CD14-positive monocyte (primary cell): ENCODE results near the gene LBX2. TPM values are rescaled to one million over a fixed set of nuclear protein-coding genes. Genes with fewer than 3 reads are reported as not detected.

ENCODE experiments used
- DNase-seq, 3 donors: peaks; one replicate each; pipeline ENCODE4 v3.0.0-alpha.2; 2011 to 2022
- H2AFZ ChIP-seq: 2 replicates; pipeline ENCODE4 v1.6.0; 2012; ENCODE audit warnings: mild to moderate bottlenecking, low read depth, low read length, inconsistent platforms; ENCODE audit not compliant: insufficient read depth, poor library complexity, severe bottlenecking
- H3K27ac ChIP-seq, 2 donors: 1 replicate in 1 of 2; 2 replicates in 1 of 2; pipeline ENCODE4 v1.5.1; 2012 to 2013; ENCODE audit warnings: low read length in 2 of 2, control low read depth in 1 of 2, inconsistent platforms in 1 of 2, low read depth in 1 of 2, mild to moderate bottlenecking in 1 of 2
- H3K27me3 ChIP-seq, 2 donors: one replicate each; pipeline versions ENCODE4 v1.6.0 to v1.6.1; 2011 to 2013; ENCODE audit warnings: low read length in 2 of 2; ENCODE audit not compliant: control insufficient read depth in 2 of 2, insufficient read depth in 2 of 2
- H3K36me3 ChIP-seq, 2 donors: replicated peaks in 1 of 2; 1 replicate in 1 of 2; 2 replicates in 1 of 2; pipeline versions ENCODE4 v1.5.1 to v1.6.1; 2012 to 2013; ENCODE audit warnings: low read length in 2 of 2, control low read depth in 1 of 2, inconsistent platforms in 1 of 2, mild to moderate bottlenecking in 1 of 2; ENCODE audit not compliant: insufficient read depth in 2 of 2, control insufficient read depth in 1 of 2
- H3K4me1 ChIP-seq, 2 donors: 1 replicate in 1 of 2; 2 replicates in 1 of 2; pipeline versions ENCODE4 v1.5.1 to v1.6.1; 2012 to 2013; ENCODE audit warnings: low read length in 2 of 2, control low read depth in 1 of 2, inconsistent platforms in 1 of 2, mild to moderate bottlenecking in 1 of 2, moderate library complexity in 1 of 2; ENCODE audit not compliant: insufficient read depth in 2 of 2, control insufficient read depth in 1 of 2
- H3K4me2 ChIP-seq: replicated peaks from 2 replicates; pipeline ENCODE3; 2012; ENCODE audit warnings: low read length, moderate library complexity, mild to moderate bottlenecking; ENCODE audit not compliant: poor library complexity, severe bottlenecking; ENCODE audit errors: extremely low read depth
- H3K4me3 ChIP-seq, 3 experiments: fragments of 200-600 bp in 1 of 3; sonication (generic) in 1 of 3; replicated peaks in 1 of 3; 1 replicate in 2 of 3; 2 replicates in 1 of 3; pipeline ENCODE4 v1.5.1; 2011 to 2013; ENCODE audit warnings: low read length in 3 of 3, mild to moderate bottlenecking in 3 of 3, control low read depth in 2 of 3, low read depth in 2 of 3, inconsistent platforms in 1 of 3, moderate library complexity in 1 of 3
- H3K79me2 ChIP-seq: 2 replicates; pipeline ENCODE4 v1.6.0; 2012; ENCODE audit warnings: mild to moderate bottlenecking, control low read depth, inconsistent platforms, low read length, moderate library complexity; ENCODE audit not compliant: insufficient read depth
- H3K9ac ChIP-seq: 2 replicates; pipeline ENCODE4 v1.6.0; 2017; ENCODE audit warnings: low read length, mild to moderate bottlenecking; ENCODE audit not compliant: insufficient read depth, poor library complexity, severe bottlenecking
- H3K9me3 ChIP-seq, 2 donors: replicated peaks in 1 of 2; 1 replicate in 1 of 2; 2 replicates in 1 of 2; pipeline versions ENCODE4 v1.5.1 to v1.6.1; 2012 to 2013; ENCODE audit warnings: low read length in 2 of 2, control low read depth in 1 of 2; ENCODE audit not compliant: control insufficient read depth in 1 of 2, insufficient read depth in 1 of 2
- H4K20me1 ChIP-seq: 2 replicates; pipeline ENCODE4 v1.6.0; 2012; ENCODE audit warnings: mild to moderate bottlenecking, low read length, control low read depth, moderate library complexity; ENCODE audit not compliant: insufficient read depth
- H3K27ac Mint-ChIP-seq, 7 donors: one replicate each; pipeline ENCODE4 v1.8.0; 2020; ENCODE audit warnings: mild to moderate bottlenecking in 7 of 7, mixed read lengths in 7 of 7, moderate library complexity in 6 of 7, inconsistent platforms in 2 of 7
- H3K27me3 Mint-ChIP-seq, 3 donors: one replicate each; pipeline ENCODE4 v1.8.0; 2021 to 2022; ENCODE audit warnings: low read depth in 3 of 3, mild to moderate bottlenecking in 3 of 3, mixed read lengths in 3 of 3, moderate library complexity in 3 of 3, inconsistent platforms in 1 of 3
- H3K36me3 Mint-ChIP-seq, 2 donors: one replicate each; pipeline ENCODE4 v1.8.0; 2020; ENCODE audit warnings: mixed read lengths in 2 of 2, inconsistent platforms in 1 of 2, mild to moderate bottlenecking in 1 of 2
- H3K4me1 Mint-ChIP-seq: one replicate; pipeline ENCODE4 v1.8.0; 2020; ENCODE audit warnings: mild to moderate bottlenecking, mixed read lengths
- H3K4me3 Mint-ChIP-seq, 2 donors: one replicate each; pipeline ENCODE4 v1.8.0; 2020; ENCODE audit warnings: mild to moderate bottlenecking in 2 of 2, mixed read lengths in 2 of 2, moderate library complexity in 1 of 2
- H3K9me3 Mint-ChIP-seq, 7 donors: one replicate each; pipeline ENCODE4 v1.8.0; 2020 to 2022; ENCODE audit warnings: mixed read lengths in 7 of 7, mild to moderate bottlenecking in 6 of 7, moderate library complexity in 6 of 7, inconsistent platforms in 2 of 7
- WGBS: methylation state at CpG from one replicate; pipeline ENCODE4 v1.1.5; 2013; ENCODE audit warnings: missing lambda C conversion rate; ENCODE audit not compliant: insufficient coverage; 5-methylcytosine and 5-hydroxymethylcytosine counted together
- intact Hi-C, 2 donors: fragments of 100-400 bp; cut with micrococcal nuclease; formaldehyde crosslinking; loops; one replicate each; pipeline versions ENCODE4 v1.15.0 to v1.15.1; 2023
- polyA plus RNA-seq, 3 donors: library from polyadenylated mRNA; depleted of rRNA in 1 of 3; unstranded in 2 of 3; stranded (reverse) in 1 of 3; fragments of 300-500 nt in 2 of 3; fragments of >200 nt in 1 of 3; fragmentation: Illumina TruSeq in 2 of 3; gene quantifications; 1 replicate in 2 of 3; 2 replicates in 1 of 3; pipeline ENCODE4 v1.2.3, GENCODE V29; 2012 to 2021
- TF ChIP-seq, protein P1 (sequence below): fragments of 200-600 bp; IDR thresholded peaks from one replicate; pipeline ENCODE4 v1.8.0; 2022; ENCODE audit warnings: antibody characterized with exemption, mild to moderate bottlenecking

LBX2 gene
- polyA plus RNA-seq, 3 donors = 0.46 to 0.76 TPM; not detected in 1

- H2AFZ ChIP-seq = peak overlapping the region; percentile 99
- H3K27ac ChIP-seq = peak overlapping the region; percentile 89 to 97
- H3K27me3 ChIP-seq = no peaks in the 10 kb centered on the region
- peaks cover 8% of the 10 kb centered on the region for H4K20me1 ChIP-seq
- Mint-ChIP-seq H3K4me1 (peaks cover 31% of the 10 kb centered on the region), H3K27me3 (peaks cover 0 to 2% (median 0%) of the 10 kb centered on the region in 3 donors), H3K4me3 (peak overlapping the region; percentile 92 to 97), H3K36me3 (peaks cover 19 to 33% of the 10 kb centered on the region in 2 donors), H3K9me3 (peaks cover 0 to 3% (median 0%) of the 10 kb centered on the region in 7 donors), H3K27ac (peak overlapping the region; percentile 92 to 98 (median 98))
- intact Hi-C loops = no loop called here
- peaks cover 17% of the 10 kb centered on the region for H3K79me2 ChIP-seq
- DNase-seq = no peak
- H3K4me3 ChIP-seq = peak overlapping the region; percentile 38 to 92 (median 62)
- H3K36me3 ChIP-seq = peaks cover 14 to 19% of the 10 kb centered on the region in 2 donors
- WGBS = 0% methylated on average over 4 of the region's 7 CpGs
- H3K4me1 ChIP-seq = peaks cover 35 to 41% of the 10 kb centered on the region in 2 donors
- H3K4me2 ChIP-seq = peak overlapping the region; percentile 92
- TF ChIP-seq, protein P1, sequence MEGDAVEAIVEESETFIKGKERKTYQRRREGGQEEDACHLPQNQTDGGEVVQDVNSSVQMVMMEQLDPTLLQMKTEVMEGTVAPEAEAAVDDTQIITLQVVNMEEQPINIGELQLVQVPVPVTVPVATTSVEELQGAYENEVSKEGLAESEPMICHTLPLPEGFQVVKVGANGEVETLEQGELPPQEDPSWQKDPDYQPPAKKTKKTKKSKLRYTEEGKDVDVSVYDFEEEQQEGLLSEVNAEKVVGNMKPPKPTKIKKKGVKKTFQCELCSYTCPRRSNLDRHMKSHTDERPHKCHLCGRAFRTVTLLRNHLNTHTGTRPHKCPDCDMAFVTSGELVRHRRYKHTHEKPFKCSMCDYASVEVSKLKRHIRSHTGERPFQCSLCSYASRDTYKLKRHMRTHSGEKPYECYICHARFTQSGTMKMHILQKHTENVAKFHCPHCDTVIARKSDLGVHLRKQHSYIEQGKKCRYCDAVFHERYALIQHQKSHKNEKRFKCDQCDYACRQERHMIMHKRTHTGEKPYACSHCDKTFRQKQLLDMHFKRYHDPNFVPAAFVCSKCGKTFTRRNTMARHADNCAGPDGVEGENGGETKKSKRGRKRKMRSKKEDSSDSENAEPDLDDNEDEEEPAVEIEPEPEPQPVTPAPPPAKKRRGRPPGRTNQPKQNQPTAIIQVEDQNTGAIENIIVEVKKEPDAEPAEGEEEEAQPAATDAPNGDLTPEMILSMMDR = no peak
- no peaks in the 10 kb centered on the region for H3K9me3 ChIP-seq
- H3K9ac ChIP-seq = peak overlapping the region; percentile 85
These were observed 26.5 kb downstream of the LBX2 start for GRCh38 chr2:74472945-74473258.

- Mint-ChIP-seq H3K36me3 (peaks cover 19 to 30% of the 10 kb centered on the region in 2 donors), H3K27me3 (peaks cover 0 to 2% (median 0%) of the 10 kb centered on the region in 3 donors), H3K9me3 (peaks cover 0 to 3% (median 0%) of the 10 kb centered on the region in 7 donors), H3K4me3 (peak within 1 kb of the TSS; percentile 92 to 97), H3K4me1 (peaks cover 28% of the 10 kb centered on the region), H3K27ac (peak within 1 kb of the TSS; percentile 92 to 98 (median 98))
- peaks cover 17% of the 10 kb centered on the region for H3K79me2 ChIP-seq
- peak within 1 kb of the TSS; percentile 38 to 92 (median 62) for H3K4me3 ChIP-seq
- intact Hi-C loops = no loop called here
- H3K36me3 ChIP-seq = peaks cover 14 to 19% of the 10 kb centered on the region in 2 donors
- peak; percentile 92 to 96 (median 94) for DNase-seq
- peaks cover 5% of the 10 kb centered on the region for H4K20me1 ChIP-seq
- peak within 1 kb of the TSS; percentile 85 for H3K9ac ChIP-seq
- under 1% methylated on average over 58 of the region's 66 CpGs for WGBS
- TF ChIP-seq, protein P1 = no peak
- no peaks in the 10 kb centered on the region for H3K27me3 ChIP-seq
- peaks cover 31 to 37% of the 10 kb centered on the region in 2 donors for H3K4me1 ChIP-seq
- H3K27ac ChIP-seq = peak within 1 kb of the TSS; percentile 89 to 97
- no peaks in the 10 kb centered on the region for H3K9me3 ChIP-seq
- H3K4me2 ChIP-seq = peak within 1 kb of the TSS; percentile 92
- peak within 1 kb of the TSS; percentile 99 for H2AFZ ChIP-seq
These were observed 27.1 kb downstream of the LBX2 start, which contains the start of gene MRPL53 for GRCh38 chr2:74472086-74472944. TSS of gene MRPL53 (minus strand) at chr2:74472680. CDS start at chr2:74472660, 20 bp downstream.
